ENCODE data around the gene PTX3.

PTX3 gene

GRCh38 chr3:157475921-157476414, 39.3 kb downstream of the PTX3 start:
- no peak for DNase-seq (ENCODE audit: low spot score)

- no peak for DNase-seq (ENCODE audit: low spot score)
Observed at GRCh38 chr3:157477441-157477840, 40.8 kb downstream of the PTX3 start.

GRCh38 chr3:157479464-157480243, 43.0 kb downstream of the PTX3 start:
- no peak for DNase-seq (ENCODE audit: low spot score)

- no peak for DNase-seq (ENCODE audit: low spot score)
Observed at GRCh38 chr3:157487339-157487738, 50.7 kb downstream of the PTX3 start.

- DNase-seq (ENCODE audit: low spot score): no peak
Observed at GRCh38 chr3:157488144-157488543, 51.5 kb downstream of the PTX3 start.

- DNase-seq (ENCODE audit: low spot score): no peak
Observed at GRCh38 chr3:157491136-157491535, 54.5 kb downstream of the PTX3 start.
